HepG2 (cell line): ENCODE results near the gene HMG20B. TPM values are rescaled to one million over a fixed set of nuclear protein-coding genes. Genes with fewer than 3 reads are reported as not detected.

Experiments used
- AGO2 ChIP-seq: fragments of 200-400 bp; formaldehyde crosslinking; optimal IDR thresholded peaks from 2 replicates; pipeline ENCODE3; 2017; ENCODE audit warnings: mild to moderate bottlenecking, low read depth, low read length, moderate library complexity
- ARID2 ChIP-seq: sonication (generic); formaldehyde crosslinking; IDR thresholded peaks from 2 replicates; pipeline ENCODE4 v1.8.1; 2022; ENCODE audit warnings: mild to moderate bottlenecking, missing genetic modification reagents, borderline replicate concordance
- CEBPB ChIP-seq: IDR thresholded peaks from 2 replicates; pipeline ENCODE4 v1.6.1; 2011; ENCODE audit warnings: low read depth, low read length, improper control_type of control experiment, borderline replicate concordance
- DNMT1 ChIP-seq: sonication (generic); formaldehyde crosslinking; IDR thresholded peaks from 2 replicates; pipeline ENCODE4 v1.5.1; 2020; ENCODE audit warnings: mild to moderate bottlenecking, missing genetic modification reagents
- FOSL2 ChIP-seq: sonication (generic); formaldehyde crosslinking; IDR thresholded peaks from 2 replicates; pipeline ENCODE4 v1.4.0; 2020; ENCODE audit warnings: missing genetic modification reagents
- GATA4 ChIP-seq: sonication (generic); IDR thresholded peaks from 2 replicates; pipeline ENCODE4 v1.6.1; 2016; ENCODE audit warnings: antibody characterized with exemption, low read depth, borderline replicate concordance
- MBD4 ChIP-seq: IDR thresholded peaks from 2 replicates; pipeline ENCODE4 v1.6.1; 2012; ENCODE audit warnings: low read length, inconsistent platforms, borderline replicate concordance
- MXI1 ChIP-seq: IDR thresholded peaks from 3 replicates; pipeline ENCODE4 v1.6.1; 2012; ENCODE audit warnings: low read depth, low read length, inconsistent platforms, borderline replicate concordance
- NFKB2 ChIP-seq: sonication (generic); formaldehyde crosslinking; IDR thresholded peaks from 2 replicates; pipeline ENCODE4 v1.4.0; 2020; ENCODE audit warnings: missing genetic modification reagents, borderline replicate concordance
- PHF8 ChIP-seq: sonication (generic); formaldehyde crosslinking; IDR thresholded peaks from 2 replicates; pipeline ENCODE4 v1.5.0; 2020; ENCODE audit warnings: missing genetic modification reagents
- SKI ChIP-seq: fragments of 450-650 bp; IDR thresholded peaks from one replicate; pipeline ENCODE4 v1.6.1; 2018; ENCODE audit warnings: mild to moderate bottlenecking; ENCODE audit not compliant: partially characterized antibody
- SMAD1 ChIP-seq: sonication (generic); formaldehyde crosslinking; IDR thresholded peaks from 2 replicates; pipeline ENCODE4 v1.4.0; 2020; ENCODE audit warnings: missing genetic modification reagents, low read depth, mild to moderate bottlenecking, borderline replicate concordance
- ZFP36L1 ChIP-seq: sonication (generic); formaldehyde crosslinking; IDR thresholded peaks from 2 replicates; pipeline ENCODE4 v1.8.0; 2022; ENCODE audit warnings: mild to moderate bottlenecking, missing genetic modification reagents, moderate library complexity
- ZFP82 ChIP-seq: sonication (generic); formaldehyde crosslinking; IDR thresholded peaks from 2 replicates; pipeline ENCODE4 v1.5.1; 2020; ENCODE audit warnings: mild to moderate bottlenecking, missing genetic modification reagents, borderline replicate concordance
- ZNF563 ChIP-seq: sonication (generic); formaldehyde crosslinking; IDR thresholded peaks from 2 replicates; pipeline ENCODE4 v1.8.0; 2022; ENCODE audit warnings: mild to moderate bottlenecking, moderate library complexity, missing genetic modification reagents
- polyA plus RNA-seq, 8 experiments: library from polyadenylated mRNA; depleted of rRNA in 3 of 8; stranded (reverse) in 7 of 8; unstranded in 1 of 8; fragments of >200 nt; fragmentation: Illumina TruSeq in 4 of 8; extraction: Trizol in 4 of 8; gene quantifications; 2 replicates each; pipeline versions ENCODE4 v1.2.1 to v1.2.3, GENCODE V29; 2011 to 2016; ENCODE audit warnings: low read depth in 4 of 8, missing spikeins in 1 of 8, mixed read lengths in 1 of 8; ENCODE audit not compliant: insufficient read depth in 1 of 8
- total RNA-seq, 5 experiments: library from RNA; depleted of rRNA; stranded (reverse); fragments of >200 nt; fragmentation: Illumina TruSeq; extraction: Trizol; gene quantifications; 2 replicates each; pipeline ENCODE4 v1.2.3, GENCODE V29; 2016; ENCODE audit warnings: low read depth in 1 of 5
- TF ChIP-seq, protein P1 (sequence below): sonication (generic); formaldehyde crosslinking; conservative IDR thresholded peaks from 2 replicates; pipeline ENCODE4 v1.4.0; 2020; ENCODE audit warnings: missing genetic modification reagents
- TF ChIP-seq, protein P2 (sequence below), 2 experiments: sonication (generic) in 1 of 2; formaldehyde crosslinking in 1 of 2; IDR thresholded peaks; 2 replicates each; pipeline versions ENCODE4 v1.6.1 to v1.9.0; 2014 to 2022; ENCODE audit warnings: antibody characterized with exemption in 1 of 2, borderline replicate concordance in 1 of 2, inconsistent platforms in 1 of 2, low read depth in 1 of 2, missing genetic modification reagents in 1 of 2
- TF ChIP-seq, protein P3 (sequence below): sonication (generic); formaldehyde crosslinking; IDR thresholded peaks from 2 replicates; pipeline ENCODE4 v1.4.0; 2020; ENCODE audit warnings: missing genetic modification reagents

HMG20B gene
- total and polyA plus RNA-seq, 2 of the 13 experiments (the other 11 are each of a cell fraction or from before 2014, with no cell fraction given), result 23.9 to 29.2 TPM

DNA sequence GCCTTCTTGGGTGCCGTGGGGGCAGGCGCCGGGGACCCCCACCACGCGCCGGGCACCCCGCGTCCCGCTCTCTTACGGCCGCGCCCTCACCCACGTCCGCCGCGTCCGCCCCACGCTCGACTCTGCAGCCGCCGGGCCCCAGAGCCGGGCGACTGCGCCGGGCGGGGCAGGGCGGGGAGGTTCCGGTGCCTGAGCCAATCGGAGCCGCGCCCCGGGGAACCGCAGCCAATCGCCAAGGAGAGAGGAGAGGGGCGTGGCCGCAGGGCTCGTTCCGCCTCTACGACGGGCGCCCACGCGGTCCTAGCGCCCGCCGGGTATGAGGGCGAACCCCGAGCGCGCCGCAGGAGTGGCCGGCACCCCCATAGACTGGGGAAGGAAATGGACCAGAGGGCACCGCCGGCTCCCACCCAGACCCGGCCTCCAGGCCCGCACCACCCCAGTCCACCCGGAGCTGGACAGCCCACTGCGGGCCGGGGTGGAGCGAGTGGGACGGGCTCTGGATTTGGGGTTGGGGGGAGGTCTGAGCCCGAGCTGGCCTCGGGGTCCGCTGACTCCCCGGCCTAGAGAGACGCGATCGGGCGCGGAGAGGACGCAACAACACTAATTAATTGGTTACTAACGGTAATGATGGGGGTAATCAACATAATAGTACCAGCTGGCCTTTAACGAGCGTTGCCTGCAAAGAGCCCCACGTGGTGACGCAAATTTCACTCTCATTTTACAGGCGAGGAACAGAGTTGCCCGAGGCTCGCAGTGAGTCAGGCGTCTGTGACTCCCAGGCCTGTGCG is 15.1 kb upstream of the HMG20B start, which contains the start of gene MFSD12 (continued):
- TF ChIP-seq ZFP36L1 (CRISPR knock-in tag), result 0 out of 2 replicates have a peak, but pooled peaks have one; percentile 46
- TF ChIP-seq GATA4, result no peak
- TF ChIP-seq MXI1, result peak; percentile 66; the same call in 1 of the 3 replicates
- TF ChIP-seq SMAD1 (CRISPR knock-in tag), result peak; percentile 27; the same call in 1 of the 2 replicates
- TF ChIP-seq ARID2, result peak; percentile 38
- TF ChIP-seq, protein P1, sequence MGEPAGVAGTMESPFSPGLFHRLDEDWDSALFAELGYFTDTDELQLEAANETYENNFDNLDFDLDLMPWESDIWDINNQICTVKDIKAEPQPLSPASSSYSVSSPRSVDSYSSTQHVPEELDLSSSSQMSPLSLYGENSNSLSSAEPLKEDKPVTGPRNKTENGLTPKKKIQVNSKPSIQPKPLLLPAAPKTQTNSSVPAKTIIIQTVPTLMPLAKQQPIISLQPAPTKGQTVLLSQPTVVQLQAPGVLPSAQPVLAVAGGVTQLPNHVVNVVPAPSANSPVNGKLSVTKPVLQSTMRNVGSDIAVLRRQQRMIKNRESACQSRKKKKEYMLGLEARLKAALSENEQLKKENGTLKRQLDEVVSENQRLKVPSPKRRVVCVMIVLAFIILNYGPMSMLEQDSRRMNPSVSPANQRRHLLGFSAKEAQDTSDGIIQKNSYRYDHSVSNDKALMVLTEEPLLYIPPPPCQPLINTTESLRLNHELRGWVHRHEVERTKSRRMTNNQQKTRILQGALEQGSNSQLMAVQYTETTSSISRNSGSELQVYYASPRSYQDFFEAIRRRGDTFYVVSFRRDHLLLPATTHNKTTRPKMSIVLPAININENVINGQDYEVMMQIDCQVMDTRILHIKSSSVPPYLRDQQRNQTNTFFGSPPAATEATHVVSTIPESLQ (CRISPR knock-in tag), result no peak
- TF ChIP-seq NFKB2 (CRISPR knock-in tag), result peak; percentile 31; the same call in 1 of the 2 replicates
- TF ChIP-seq, protein P2, sequence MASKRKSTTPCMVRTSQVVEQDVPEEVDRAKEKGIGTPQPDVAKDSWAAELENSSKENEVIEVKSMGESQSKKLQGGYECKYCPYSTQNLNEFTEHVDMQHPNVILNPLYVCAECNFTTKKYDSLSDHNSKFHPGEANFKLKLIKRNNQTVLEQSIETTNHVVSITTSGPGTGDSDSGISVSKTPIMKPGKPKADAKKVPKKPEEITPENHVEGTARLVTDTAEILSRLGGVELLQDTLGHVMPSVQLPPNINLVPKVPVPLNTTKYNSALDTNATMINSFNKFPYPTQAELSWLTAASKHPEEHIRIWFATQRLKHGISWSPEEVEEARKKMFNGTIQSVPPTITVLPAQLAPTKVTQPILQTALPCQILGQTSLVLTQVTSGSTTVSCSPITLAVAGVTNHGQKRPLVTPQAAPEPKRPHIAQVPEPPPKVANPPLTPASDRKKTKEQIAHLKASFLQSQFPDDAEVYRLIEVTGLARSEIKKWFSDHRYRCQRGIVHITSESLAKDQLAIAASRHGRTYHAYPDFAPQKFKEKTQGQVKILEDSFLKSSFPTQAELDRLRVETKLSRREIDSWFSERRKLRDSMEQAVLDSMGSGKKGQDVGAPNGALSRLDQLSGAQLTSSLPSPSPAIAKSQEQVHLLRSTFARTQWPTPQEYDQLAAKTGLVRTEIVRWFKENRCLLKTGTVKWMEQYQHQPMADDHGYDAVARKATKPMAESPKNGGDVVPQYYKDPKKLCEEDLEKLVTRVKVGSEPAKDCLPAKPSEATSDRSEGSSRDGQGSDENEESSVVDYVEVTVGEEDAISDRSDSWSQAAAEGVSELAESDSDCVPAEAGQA (IDR thresholded peaks at IDR 0.05; ENCODE audit: low read depth), result no peak
- TF ChIP-seq, protein P2 (CRISPR knock-in tag; IDR thresholded peaks at IDR 0.05; ENCODE audit: borderline replicate concordance), result no peak
- TF ChIP-seq ZFP82 (CRISPR knock-in tag), result 0 out of 2 replicates have a peak, but pooled peaks have one; percentile 33
- no peak for TF ChIP-seq DNMT1 (CRISPR knock-in tag)
- TF ChIP-seq, protein P3, sequence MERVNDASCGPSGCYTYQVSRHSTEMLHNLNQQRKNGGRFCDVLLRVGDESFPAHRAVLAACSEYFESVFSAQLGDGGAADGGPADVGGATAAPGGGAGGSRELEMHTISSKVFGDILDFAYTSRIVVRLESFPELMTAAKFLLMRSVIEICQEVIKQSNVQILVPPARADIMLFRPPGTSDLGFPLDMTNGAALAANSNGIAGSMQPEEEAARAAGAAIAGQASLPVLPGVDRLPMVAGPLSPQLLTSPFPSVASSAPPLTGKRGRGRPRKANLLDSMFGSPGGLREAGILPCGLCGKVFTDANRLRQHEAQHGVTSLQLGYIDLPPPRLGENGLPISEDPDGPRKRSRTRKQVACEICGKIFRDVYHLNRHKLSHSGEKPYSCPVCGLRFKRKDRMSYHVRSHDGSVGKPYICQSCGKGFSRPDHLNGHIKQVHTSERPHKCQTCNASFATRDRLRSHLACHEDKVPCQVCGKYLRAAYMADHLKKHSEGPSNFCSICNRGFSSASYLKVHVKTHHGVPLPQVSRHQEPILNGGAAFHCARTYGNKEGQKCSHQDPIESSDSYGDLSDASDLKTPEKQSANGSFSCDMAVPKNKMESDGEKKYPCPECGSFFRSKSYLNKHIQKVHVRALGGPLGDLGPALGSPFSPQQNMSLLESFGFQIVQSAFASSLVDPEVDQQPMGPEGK (CRISPR knock-in tag), result peak; percentile 49
- TF ChIP-seq SKI, result peak; percentile 15
- TF ChIP-seq FOSL2 (CRISPR knock-in tag), result 0 out of 2 replicates have a peak, but pooled peaks have one; percentile 9
- 0 out of 2 replicates have a peak, but pooled peaks have one; percentile 3 for TF ChIP-seq CEBPB
- TF ChIP-seq MBD4, result no peak
- TF ChIP-seq AGO2, result no peak
- TF ChIP-seq PHF8 (CRISPR knock-in tag), result peak; percentile 73
- TF ChIP-seq ZNF563 (CRISPR knock-in tag), result peak; percentile 67; the same call in 1 of the 2 replicates
